NCI-H1930 (cell line): Measurements from ENCODE around the gene UBL4A.
A peak's percentile ranks its signal among the peaks of the same experiment; 100 is the strongest.

Source experiments
- DNase-seq, 2 experiments: peaks; one replicate each; lab custom pipeline; 2025; lab: John Stamatoyannopoulos, UW

Gene UBL4A

DNA sequence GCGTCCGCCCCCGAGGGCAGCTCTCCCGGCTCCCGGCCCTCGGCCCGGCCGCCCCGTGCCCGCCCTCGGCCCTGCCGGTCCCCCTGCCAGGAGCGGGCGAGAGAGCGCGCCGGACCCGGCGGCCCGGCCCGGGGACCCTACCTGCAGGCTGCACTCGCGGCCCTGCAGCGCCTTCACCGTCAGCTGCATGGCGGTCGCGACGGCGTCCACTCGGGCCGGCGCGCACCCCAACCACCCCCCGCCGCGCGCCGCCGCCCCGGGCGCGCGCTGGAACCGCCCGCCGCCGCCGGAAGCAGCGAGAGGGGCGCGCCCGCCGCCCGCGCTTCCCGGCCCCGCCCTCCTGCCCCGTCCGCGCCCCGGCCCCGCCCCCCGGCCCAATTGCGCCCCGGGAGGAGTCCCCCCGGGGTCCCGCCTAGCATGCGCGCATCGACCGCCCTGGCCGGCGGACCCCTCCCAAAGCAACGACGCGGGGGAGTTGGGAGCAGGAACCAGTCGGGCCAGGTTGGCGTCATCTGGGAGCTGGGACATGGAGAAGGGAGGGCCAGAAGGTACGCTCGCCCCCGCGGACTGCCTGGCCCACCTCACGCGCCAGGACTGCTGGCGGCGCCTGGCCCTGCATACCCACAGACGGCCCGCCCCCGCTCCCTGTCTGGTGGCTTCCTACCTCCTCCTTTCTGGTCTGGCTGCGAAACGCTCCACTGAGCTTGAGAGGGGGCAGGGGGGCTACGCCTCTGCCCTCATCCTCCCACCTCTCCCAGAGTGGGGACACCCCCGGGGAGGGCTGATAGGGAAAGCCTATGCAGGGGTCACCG lies at the start of gene UBL4A:
TSS of gene UBL4A (minus strand) at position 220 of the 812 bp plus-strand sequence. CDS start at position 189, 31 bp downstream.
- peak; percentile 18 to 50 for DNase-seq

GRCh38 chrX:154535892-154536291 lies 49.5 kb upstream of the UBL4A start:
- DNase-seq: no peak

DNA sequence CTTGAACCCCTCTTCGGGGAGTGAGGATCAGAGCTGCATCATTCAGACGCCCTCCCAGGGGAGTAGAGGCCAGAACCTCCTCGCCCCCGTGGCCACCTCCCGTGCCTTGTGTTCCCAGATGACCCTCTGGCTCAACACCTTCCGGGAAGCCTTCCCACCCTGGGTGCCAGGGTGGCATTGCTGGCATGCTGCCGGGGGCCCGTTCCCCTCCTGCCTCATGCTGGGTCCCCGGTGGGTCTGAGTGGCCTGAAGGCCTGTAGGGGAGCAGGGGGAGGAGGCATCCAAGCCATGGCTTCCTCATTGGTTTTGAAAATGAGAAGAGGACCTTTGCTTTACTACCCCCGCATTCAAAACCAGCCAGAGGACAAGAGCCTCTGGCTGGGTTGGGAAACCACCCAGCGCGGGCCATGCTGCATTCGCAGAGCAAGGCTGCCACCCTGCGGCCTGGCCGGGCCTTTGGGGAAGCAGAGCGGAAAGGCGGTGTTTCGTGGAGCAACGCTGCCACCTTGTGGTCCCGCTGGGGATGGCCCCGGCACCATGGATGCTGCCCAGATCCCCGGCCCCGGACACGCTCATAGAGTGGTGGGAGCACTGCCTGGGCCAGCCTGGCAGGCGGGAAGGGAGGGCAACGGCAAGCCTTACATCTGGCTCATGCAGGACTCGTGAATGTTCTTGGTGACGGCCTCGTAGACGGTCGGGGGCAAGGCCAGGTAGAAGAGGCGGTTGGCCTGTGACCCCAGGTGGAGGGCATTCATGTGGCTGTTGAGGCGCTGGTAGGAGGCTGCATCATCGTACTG lies 48.3 kb upstream of the UBL4A start:
- DNase-seq: peak; percentile 56 to 82

GRCh38 chrX:154532690-154533089 lies 46.3 kb upstream of the UBL4A start:
- DNase-seq: no peak

GRCh38 chrX:154531626-154532025 lies 45.2 kb upstream of the UBL4A start:
- no peak for DNase-seq

DNA sequence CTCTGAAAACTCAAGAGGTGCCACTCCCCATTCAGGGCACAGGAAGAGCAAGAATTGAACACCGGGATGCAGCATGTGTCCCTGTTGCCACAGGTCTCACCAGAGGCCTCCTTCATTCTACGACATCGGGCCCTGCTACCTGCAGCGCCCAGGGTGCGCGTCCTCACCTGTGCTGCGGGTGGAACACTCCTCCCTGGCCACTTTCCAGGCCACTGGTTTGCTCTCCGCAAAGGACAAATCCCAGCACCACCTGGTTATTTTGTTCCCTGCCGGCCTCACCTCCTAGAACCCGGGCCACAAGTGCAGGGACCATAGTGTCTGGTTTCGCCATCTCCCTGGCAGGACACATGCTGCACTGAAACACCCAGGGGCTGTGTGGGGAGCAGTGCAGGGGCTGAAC lies 43.9 kb upstream of the UBL4A start:
- no peak for DNase-seq

- no peak for DNase-seq
These were observed 42.8 kb upstream of the UBL4A start for GRCh38 chrX:154529206-154529612.

DNA sequence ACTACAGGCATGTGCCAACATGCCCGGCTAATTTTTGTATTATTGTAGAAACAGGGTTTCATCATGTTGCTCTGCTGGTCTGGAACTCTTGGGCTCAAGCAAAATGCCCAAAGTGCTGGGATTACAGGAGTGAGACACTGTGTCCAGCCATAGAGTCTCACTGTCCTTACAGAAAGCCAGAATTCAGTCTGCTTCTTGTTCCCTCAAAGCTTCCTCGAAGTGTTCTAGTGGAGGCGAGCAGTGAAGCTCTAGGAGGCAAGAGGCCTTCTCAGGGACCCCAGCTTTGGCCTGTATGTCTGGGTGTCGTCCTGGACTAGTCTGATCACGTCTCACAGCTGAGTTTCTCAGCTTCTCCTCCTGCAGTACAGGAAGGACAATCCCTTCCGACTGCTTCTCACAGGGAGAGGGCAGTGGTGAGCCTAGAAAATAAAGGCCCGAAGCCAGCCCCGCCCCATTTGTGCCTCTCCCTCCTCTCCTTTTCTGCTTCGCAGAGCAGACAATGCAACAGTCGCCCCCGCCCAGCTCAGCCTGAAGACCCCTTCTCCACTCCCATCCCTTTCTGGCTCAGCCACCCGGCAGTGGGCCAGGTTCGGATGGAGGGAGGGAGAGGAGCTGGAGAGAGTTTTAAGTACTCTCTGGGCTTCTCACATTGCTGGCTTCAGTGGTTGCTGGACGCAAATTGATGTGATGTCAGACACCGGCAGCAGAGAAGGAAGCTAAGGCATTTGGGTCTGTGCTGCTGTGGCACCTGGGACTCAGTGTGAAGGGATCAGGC lies 40.7 kb upstream of the UBL4A start:
- DNase-seq: peak; percentile 48

DNA sequence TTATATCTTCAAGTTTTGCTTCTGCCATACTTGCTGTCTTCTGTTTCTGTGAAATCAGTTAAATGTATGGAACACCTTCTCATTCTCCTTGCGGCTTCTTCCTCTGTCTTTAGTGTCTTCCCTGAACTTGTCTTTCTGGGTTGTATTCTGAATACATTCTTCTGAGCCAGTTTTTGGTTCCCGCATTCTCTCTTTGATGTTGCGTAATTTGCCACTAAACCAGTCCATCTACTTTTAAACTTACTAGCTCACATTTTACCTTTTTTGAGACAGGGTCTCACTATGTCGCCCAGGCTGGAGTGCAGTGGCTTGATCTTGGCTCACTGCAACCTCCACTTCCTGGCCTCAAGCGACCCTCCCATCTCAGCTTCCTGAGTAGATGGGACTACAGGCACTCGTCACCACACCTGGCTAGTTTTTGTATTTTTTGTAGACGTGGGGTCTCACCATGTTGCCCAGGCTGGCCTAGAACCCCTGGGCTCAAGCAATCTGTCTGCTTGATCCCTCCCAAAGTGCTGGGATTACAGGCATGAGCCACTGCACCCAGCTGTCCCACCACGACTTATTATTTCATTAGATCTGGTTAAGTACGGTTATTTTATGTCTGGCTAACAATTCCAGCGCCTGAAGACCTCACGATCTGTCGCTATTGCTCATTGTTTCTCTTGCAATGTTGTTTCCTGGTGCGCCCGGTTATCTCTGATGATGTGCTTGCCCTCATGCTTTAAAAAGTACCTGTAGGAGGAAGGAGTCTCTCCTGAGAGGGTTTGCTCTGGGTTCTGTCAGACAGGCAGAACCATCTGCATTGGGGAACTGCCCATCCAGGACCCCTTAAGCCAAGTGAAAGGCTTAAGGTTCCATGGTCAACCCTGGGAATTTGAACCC lies 39.4 kb upstream of the UBL4A start:
- DNase-seq: no peak

GRCh38 chrX:154519389-154519788 lies 33.0 kb upstream of the UBL4A start:
- no peak for DNase-seq

DNA sequence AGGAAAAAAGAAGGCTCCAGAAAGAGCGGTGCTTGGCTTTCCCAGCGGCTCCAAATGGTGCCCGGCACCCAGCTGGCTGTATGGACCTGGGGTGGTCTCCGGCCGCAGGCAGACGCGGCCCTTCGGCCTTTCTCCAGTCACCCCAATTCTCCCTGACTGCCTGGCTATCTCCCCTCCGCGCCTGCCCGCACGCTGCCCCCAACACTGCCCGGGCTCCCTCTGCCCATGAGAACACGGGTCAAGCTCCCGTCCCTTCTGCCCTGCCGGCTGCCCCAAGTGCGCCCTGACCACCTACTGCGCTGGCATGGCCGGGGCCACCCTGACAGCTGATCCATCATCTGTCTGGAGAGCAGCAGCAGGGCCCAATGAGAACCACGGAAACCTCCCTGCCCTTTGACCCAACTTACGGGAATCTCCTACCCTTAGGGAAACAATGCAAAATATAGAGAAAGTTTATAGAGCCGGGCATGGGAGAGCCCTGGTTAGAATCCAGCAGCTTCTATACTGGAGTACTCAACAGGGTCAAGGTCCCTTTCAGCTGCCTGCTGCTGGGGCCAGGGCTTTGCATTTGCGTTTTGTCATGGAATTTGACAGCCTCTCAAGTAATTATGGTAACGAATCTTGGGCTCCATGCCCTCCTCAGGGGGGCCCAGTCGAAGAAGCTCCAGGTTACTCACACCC lies 30.8 kb upstream of the UBL4A start:
- no peak for DNase-seq

GRCh38 chrX:154516656-154517100 lies 30.3 kb upstream of the UBL4A start:
- DNase-seq: no peak

GRCh38 chrX:154515966-154516655 lies 29.7 kb upstream of the UBL4A start, which contains the start of gene FAM3A:
Gene FAM3A, minus strand, starts transcription at chrX:154516232. Its CDS starts 460 bp downstream, at chrX:154515772.
- DNase-seq: peak; percentile 83 to 86

DNA sequence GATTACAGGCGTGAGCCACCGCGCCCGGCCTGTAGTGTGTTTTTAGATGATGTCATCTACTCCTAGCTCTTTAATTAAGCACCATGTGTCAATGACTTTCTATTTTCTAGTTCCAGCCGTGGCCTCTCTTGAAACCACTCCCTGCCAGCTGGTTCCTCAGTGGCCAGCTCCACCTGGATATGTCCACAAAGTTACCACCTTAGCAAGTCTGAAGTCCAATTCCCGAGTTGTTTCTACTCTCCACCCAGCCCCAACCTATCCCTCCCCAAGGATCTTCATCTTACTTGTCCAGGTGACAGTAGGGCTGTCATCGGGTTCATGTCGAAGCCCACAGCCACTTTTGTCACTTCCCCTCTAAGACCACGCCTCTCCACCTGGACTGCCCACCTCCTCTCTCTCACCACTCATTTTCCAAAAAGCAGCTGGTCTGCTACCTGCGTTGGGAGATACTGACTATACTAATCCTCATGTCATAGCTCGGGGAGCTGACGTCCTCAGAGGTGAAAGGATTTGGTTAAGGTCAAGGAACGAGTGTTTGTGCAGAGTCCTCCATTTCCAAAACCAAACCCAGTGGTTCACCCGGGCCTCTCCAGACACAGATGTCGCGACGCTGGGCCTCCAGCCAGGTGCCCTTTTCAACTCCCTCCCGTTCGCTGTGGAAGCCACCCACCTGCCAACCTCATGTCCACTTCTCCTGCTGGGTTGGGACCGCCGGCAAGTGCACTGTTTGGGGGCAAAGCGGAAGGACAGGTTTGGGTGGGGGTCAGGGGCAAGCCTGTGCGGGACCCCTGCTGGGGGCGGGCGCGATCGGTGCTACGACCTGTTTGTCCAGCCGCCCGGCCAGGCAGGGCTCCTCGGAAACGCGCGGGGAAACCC lies 28.9 kb upstream of the UBL4A start:
- DNase-seq: no peak

DNA sequence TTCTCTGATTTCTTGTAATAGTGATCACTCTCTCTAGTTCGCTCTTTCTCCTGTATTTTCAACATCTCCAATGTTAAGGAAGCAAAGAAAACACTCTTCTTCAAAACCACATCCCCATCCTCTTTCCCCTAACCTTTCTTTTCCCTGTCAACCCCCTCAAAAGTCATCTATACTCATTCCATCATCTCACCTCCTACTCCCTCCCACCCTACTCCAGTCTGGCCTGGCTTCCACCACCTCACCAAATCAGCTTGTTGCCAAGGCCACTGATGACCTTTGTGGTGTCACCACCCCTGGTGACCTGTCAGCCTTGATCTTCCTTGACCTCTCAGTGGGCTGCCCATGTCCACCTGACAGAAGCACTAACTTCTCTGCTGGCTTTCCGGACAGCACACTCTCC lies 27.3 kb upstream of the UBL4A start:
- no peak for DNase-seq

DNA sequence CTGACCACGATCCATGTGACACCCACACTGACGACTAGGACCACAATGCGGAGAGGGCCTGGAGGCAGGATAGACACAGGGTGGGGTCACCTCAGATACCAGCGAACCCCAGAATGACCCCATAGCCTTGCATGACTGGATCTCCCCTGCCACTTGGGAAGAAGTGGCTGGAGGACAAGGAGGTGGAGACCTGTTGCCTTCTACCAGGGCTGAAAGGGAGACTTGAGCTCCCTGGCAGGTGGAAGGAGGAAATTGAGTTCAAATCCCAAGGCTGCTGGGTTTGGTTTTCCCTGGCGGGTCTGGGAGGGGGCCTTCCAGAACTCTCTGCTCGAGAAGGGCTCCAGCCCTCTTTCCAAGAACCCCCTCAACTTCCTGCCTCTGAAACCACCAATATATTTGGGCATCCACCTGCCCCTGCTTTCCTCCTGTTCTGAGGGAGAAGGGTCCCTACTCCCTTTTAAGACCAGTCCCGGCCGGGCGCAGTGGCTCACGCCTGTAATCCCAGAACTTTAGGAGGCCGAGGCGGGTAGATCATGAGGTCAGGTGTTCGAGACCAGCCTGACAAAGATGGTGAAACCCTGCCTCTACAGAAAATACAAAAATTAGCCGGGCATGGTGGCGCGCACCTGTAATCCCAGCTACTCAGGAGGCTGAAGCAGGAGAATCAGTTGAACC lies 26.6 kb upstream of the UBL4A start:
- DNase-seq: no peak

- DNase-seq: no peak
These were observed 25.3 kb upstream of the UBL4A start for GRCh38 chrX:154511761-154512160.

- no peak for DNase-seq
These were observed 23.0 kb upstream of the UBL4A start for GRCh38 chrX:154509455-154509854.
